GM12864 (cell line): ENCODE results near the gene PRLHR.

Source experiments
- DNase-seq: peaks from one replicate; pipeline ENCODE4 v3.0.0-alpha.2; 2011; ENCODE audit warnings: low read depth
- H3K4me3 ChIP-seq: 2 replicates; pipeline ENCODE4 v1.5.1; 2011; ENCODE audit warnings: mild to moderate bottlenecking, low read depth, low read length, control low read depth
- CTCF ChIP-seq: IDR thresholded peaks from 2 replicates; pipeline ENCODE4 v1.5.1; 2011; ENCODE audit warnings: low read depth, mild to moderate bottlenecking, moderate library complexity, low read length, control low read depth, inconsistent platforms; ENCODE audit errors: missing control alignments

Gene PRLHR

GRCh38 chr10:118595598-118596425 is at the start of gene PRLHR:
PRLHR (minus strand) TSS chr10:118595648; CDS start chr10:118595244, 404 bp downstream.
- no peak within 1 kb of the TSS for H3K4me3 ChIP-seq
- DNase-seq, result no peak
- no peak for TF ChIP-seq CTCF

GRCh38 chr10:118642228-118642627 is 46.8 kb upstream of the PRLHR start:
- TF ChIP-seq CTCF, result no peak
- no peak overlapping the region for H3K4me3 ChIP-seq
- DNase-seq, result no peak

- no peak for DNase-seq
- no peak overlapping the region for H3K4me3 ChIP-seq
- TF ChIP-seq CTCF, result no peak
Measured at GRCh38 chr10:118638680-118639079, 43.2 kb upstream of the PRLHR start.

- DNase-seq, result no peak
- H3K4me3 ChIP-seq, result no peak overlapping the region
- no peak for TF ChIP-seq CTCF
Measured at GRCh38 chr10:118635674-118636402, 40.4 kb upstream of the PRLHR start.

- no peak for TF ChIP-seq CTCF
- DNase-seq, result no peak
- no peak overlapping the region for H3K4me3 ChIP-seq
Measured at GRCh38 chr10:118633786-118634185, 38.3 kb upstream of the PRLHR start.

GRCh38 chr10:118629211-118629610 is 33.8 kb upstream of the PRLHR start:
- no peak overlapping the region for H3K4me3 ChIP-seq
- no peak for TF ChIP-seq CTCF
- no peak for DNase-seq
